DMS53 treated with DMSO at 0.1 percent for 48 hours (cell line): ENCODE measurements around the gene KCTD13.
A peak's percentile ranks its signal among the peaks of the same experiment; 100 is the strongest.
"Not testable (repeated sequence)": the region's sequence is repeated elsewhere in the genome, so short reads cannot be mapped to it uniquely, and the experiment has no call there.

Source experiments
- DNase-seq: peaks from one replicate; lab custom pipeline; 2025; ENCODE audit not compliant: unreplicated experiment; lab: John Stamatoyannopoulos, UW

The KCTD13 gene

DNA sequence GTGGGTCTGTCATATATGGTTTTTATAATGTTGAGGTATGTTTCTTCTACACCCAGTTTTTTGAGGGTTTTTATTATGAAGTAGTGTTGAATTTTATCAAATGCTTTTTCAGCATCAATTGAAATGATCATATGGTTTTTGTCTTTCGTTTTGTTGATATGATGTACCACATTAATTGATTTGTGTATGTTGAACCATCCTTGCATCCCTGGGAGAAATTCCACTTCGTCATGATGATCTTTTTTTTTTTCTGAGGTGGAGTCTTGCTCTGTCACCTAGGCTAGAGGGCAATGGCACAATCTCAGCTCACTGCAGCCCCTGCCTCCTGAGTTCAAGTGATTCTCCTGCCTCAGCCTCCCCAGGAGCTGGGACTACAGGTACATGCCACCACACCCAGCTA, 21.9 kb upstream of the KCTD13 start:
- no peak for DNase-seq

GRCh38 chr16:29943846-29944799, 18.1 kb upstream of the KCTD13 start:
- DNase-seq: peak; percentile 80

GRCh38 chr16:29940656-29941055, 14.6 kb upstream of the KCTD13 start:
- DNase-seq: no peak

DNA sequence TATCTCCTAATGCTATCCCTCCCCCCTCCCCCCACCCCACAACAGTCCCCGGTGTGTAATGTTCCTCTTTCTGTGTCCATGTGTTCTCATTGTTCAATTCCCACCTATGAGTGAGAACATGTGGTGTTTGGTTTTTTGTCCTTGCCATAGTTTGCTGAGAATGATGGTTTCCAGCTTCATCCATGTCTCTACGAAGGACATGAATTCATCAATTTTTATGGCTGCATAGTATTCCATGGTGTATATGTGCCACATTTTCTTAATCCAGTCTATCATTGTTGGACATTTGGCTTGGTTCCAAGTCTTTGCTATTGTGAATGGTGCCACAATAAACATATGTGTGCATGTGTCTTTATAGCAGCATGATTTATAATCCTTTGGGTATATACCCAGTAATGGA, 5.7 kb upstream of the KCTD13 start:
- not testable (repeated sequence) for DNase-seq

GRCh38 chr16:29927070-29927905, 1.3 kb upstream of the KCTD13 start:
- DNase-seq: no peak

- DNase-seq: peak; percentile 31
These were observed 656 bp upstream of the KCTD13 start for GRCh38 chr16:29926711-29927052.

DNA sequence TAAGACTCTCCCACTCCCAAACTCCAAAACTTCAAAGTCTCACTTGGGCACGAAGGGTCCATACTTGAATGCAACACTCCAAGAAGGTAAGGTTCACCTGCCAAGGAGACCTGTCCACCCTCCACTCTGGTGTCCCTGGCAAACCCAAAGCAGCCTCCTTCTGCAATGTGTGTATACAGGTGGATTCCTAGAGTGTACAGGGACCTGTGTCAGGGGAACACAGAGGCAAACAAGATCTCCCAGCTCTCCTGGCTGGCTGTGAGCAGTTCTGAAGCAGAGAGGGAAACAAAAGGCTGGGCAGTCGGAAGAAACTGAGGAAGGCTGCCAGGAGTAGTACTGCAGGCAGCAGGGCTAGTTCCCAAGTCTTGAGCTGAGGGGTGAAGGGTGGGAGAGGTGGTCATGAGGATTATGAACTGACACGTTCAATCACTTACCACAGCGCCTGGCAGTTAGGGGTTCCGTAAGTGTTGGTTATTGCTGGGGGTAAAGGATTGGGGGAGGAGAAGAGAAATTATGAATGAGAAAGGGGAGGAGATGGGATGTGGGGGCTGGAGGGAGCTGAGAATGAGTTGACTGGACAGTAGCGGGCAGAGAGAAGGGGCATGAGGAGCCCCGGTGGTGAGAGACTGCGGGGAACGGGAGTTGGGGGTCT, 795 bp downstream of the KCTD13 start:
- DNase-seq: no peak

GRCh38 chr16:29922986-29923501, 3.0 kb downstream of the KCTD13 start:
- no peak for DNase-seq

DNA sequence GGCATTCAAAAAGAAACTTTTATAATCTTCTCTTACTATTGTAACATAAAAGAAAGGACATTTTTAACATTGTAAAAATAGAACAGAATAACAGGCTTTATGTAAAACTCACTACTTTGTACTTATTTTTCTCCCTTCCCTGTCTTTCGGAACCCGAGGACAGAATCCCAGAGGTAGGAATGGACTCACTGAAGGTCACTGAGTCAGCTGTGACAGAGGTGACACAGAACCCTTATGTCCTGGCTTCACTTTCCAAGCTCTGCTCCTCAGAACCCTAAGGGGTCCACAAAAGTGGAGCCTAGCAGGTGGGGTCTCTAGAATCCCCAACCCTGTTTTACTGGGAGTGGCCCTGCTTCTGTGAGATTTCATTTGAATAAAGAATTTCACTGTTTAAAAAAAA, 3.7 kb downstream of the KCTD13 start:
- DNase-seq: no peak

GRCh38 chr16:29921034-29921385, 5.0 kb downstream of the KCTD13 start:
- no peak for DNase-seq

GRCh38 chr16:29920288-29921033, 5.6 kb downstream of the KCTD13 start:
- no peak for DNase-seq

DNA sequence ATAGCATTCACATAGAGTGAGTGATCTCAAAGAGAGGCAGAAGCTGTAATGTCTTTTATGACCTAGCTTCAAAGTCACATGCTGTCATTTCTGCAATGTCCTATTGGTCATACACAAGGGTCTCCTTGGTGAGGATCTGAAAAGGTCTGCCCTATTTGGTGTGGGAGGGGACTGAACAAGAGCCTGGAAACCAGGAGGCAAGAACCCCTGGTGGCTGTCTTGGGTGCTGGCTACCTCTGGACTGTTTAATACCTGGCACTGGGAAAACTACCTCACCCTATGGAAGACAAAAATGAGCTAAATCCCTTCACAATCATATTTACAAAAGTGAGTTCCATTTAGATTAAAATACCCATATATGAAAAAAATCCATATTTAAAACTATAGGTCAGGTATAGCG, 9.0 kb downstream of the KCTD13 start:
- no peak for DNase-seq

GRCh38 chr16:29915590-29916247, 10.3 kb downstream of the KCTD13 start:
- DNase-seq: no peak

- DNase-seq: no peak
These were observed 12.5 kb downstream of the KCTD13 start for GRCh38 chr16:29913514-29913913.

- DNase-seq: peak; percentile 21
These were observed 13.9 kb downstream of the KCTD13 start for GRCh38 chr16:29912087-29912486.

- no peak for DNase-seq
These were observed 14.4 kb downstream of the KCTD13 start for GRCh38 chr16:29911676-29912010.

- peak; percentile 5 for DNase-seq
These were observed 15.0 kb downstream of the KCTD13 start for GRCh38 chr16:29910819-29911675.

GRCh38 chr16:29909851-29910250, 16.2 kb downstream of the KCTD13 start:
- DNase-seq: not testable (repeated sequence)

- no peak for DNase-seq
These were observed 16.6 kb downstream of the KCTD13 start for GRCh38 chr16:29909391-29909790.
